Measurements from ENCODE around the gene SLITRK1. TPM values are rescaled to one million over a fixed set of nuclear protein-coding genes. Genes with fewer than 3 reads are reported as not detected.

The SLITRK1 gene
- total and polyA plus RNA-seq, 7 donors = 0.03 to 0.36 (median 0.23) TPM; not detected in 4

DNA sequence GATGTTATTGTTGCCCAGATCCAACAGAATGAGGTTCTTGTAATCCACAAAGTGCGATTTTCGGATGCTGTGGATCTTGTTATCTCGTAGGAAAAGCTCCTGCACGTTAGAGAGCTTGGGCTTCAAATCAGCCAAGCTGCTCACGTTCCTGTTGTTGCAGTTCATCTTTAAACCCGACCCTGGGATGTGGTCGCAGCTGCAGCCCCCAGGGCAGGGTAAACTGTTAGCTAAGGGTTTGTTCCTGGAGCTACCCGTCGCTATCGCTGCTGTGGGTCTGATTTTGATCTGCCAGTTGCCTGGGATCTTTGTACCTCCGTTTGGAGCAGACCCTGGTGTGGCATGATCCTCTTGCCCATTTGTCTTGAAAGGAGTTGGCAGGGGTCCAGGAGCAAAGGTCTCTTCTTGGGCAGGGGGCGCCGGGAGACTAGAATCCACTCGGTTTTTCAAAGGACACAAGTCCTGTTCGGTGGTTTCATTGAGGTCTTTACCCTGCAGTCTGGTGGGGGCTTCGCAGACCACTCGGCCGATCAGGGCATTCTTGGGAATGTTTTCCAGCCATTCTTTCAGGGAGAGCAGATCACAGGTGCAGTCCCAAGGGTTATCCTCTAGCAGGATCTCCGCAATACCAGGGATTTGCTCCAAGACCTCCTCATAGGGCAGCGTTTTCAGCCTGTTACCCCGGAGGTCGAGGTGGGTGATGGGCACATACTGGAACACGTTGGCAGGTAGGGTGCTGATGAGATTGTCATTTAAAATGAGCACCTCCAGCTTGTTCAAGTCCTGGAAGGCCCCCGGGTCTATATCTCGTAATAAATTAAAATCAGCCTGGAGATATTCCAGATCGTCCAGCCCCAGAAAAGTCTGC is 1.8 kb downstream of the SLITRK1 start:
- Histone ChIP-seq H3K27ac (no peak overlapping the region), H3K4me3 (no peak overlapping the region), H3K36me3 (no peaks in the 10 kb centered on the region), H3K4me1 (peaks cover 0 to 40% (median 34%) of the 10 kb centered on the region in 4 donors), H3K27me3 (peaks cover 5 to 68% (median 40%) of the 10 kb centered on the region in 3 donors), H3K9me3 (no peaks in the 10 kb centered on the region)
- intact Hi-C loops (cut with DNase I) = no loop called here
- TF ChIP-seq POLR2AphosphoS5 (IDR thresholded peaks at IDR 0.05) (no peak), POLR2A (IDR thresholded peaks at IDR 0.05) (no peak), EP300 (IDR thresholded peaks at IDR 0.05) (no peak)
- TF ChIP-seq, protein P1, sequence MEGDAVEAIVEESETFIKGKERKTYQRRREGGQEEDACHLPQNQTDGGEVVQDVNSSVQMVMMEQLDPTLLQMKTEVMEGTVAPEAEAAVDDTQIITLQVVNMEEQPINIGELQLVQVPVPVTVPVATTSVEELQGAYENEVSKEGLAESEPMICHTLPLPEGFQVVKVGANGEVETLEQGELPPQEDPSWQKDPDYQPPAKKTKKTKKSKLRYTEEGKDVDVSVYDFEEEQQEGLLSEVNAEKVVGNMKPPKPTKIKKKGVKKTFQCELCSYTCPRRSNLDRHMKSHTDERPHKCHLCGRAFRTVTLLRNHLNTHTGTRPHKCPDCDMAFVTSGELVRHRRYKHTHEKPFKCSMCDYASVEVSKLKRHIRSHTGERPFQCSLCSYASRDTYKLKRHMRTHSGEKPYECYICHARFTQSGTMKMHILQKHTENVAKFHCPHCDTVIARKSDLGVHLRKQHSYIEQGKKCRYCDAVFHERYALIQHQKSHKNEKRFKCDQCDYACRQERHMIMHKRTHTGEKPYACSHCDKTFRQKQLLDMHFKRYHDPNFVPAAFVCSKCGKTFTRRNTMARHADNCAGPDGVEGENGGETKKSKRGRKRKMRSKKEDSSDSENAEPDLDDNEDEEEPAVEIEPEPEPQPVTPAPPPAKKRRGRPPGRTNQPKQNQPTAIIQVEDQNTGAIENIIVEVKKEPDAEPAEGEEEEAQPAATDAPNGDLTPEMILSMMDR (IDR thresholded peaks at IDR 0.05) = no peak
- no peak for DNase-seq
- 9 to 19% methylated on average over 26 of the region's 26 CpGs for WGBS, 2 donors

- H3K9me3 ChIP-seq = no peaks in the 10 kb centered on the region
- no peak for DNase-seq
- no peak overlapping the region for H3K27ac ChIP-seq
- TF ChIP-seq, protein P1 (IDR thresholded peaks at IDR 0.05) = no peak
- no peak for TF ChIP-seq POLR2A (IDR thresholded peaks at IDR 0.05)
- TF ChIP-seq POLR2AphosphoS5 (IDR thresholded peaks at IDR 0.05) = no peak
- no peak for TF ChIP-seq EP300 (IDR thresholded peaks at IDR 0.05)
- peaks cover 5 to 65% (median 40%) of the 10 kb centered on the region in 3 donors for H3K27me3 ChIP-seq
- intact Hi-C loops (cut with DNase I) = no loop called here
- WGBS, 2 donors = 8 to 32% methylated on average over 33 of the region's 33 CpGs
- peak overlapping the region in 3 of 4 donors; percentile 17 to 42 (median 25) for H3K4me3 ChIP-seq
- H3K4me1 ChIP-seq = peaks cover 0 to 40% (median 34%) of the 10 kb centered on the region in 4 donors
- no peaks in the 10 kb centered on the region for H3K36me3 ChIP-seq
These were observed 2.7 kb downstream of the SLITRK1 start for GRCh38 chr13:83879431-83880171.

DNA sequence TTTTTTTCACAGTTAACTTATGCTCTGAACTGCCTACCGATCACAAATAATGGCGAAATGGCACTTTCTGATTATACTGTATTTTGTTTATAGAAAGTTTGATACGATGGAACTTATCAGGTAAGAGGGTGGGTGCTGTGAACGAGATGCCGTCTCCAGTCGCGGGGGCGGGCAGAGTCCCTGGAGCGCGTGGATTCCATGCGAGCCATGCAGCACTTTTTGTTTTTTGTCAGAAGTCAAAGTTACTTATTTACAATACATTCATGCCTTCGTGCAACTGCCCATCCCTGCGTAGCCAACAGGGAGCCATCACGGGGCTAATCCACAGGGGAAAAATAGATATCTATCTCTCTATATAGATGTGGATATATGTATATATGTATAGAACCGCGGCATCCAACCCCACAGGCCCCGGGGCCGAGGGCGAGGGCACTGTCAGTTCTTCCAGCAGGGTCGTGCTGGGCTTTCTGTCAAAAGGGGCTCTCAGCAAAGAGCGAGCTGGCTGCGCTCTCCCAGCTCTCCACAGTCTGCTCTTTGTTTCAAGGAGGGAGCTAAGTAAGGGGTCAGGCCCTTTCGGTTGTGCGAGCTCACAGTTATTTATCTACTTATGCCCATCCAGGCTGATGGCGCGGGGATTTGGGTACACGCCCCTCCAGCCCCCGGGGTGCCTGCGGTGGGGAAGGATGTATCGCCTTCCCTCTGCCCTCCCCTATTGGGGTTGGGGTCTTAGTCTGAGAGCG is 3.4 kb downstream of the SLITRK1 start:
- intact Hi-C loops (cut with DNase I) = no loop called here
- peaks cover 5 to 57% (median 40%) of the 10 kb centered on the region in 3 donors for H3K27me3 ChIP-seq
- 9 to 28% methylated on average over 31 of the region's 31 CpGs for WGBS, 2 donors
- H3K4me1 ChIP-seq = peaks cover 0 to 40% (median 34%) of the 10 kb centered on the region in 4 donors
- H3K27ac ChIP-seq = no peak overlapping the region
- no peaks in the 10 kb centered on the region for H3K9me3 ChIP-seq
- no peak for TF ChIP-seq POLR2AphosphoS5 (IDR thresholded peaks at IDR 0.05)
- TF ChIP-seq POLR2A (IDR thresholded peaks at IDR 0.05) = no peak
- TF ChIP-seq EP300 (IDR thresholded peaks at IDR 0.05) = no peak
- TF ChIP-seq, protein P1 (IDR thresholded peaks at IDR 0.05) = no peak
- no peak for DNase-seq
- no peaks in the 10 kb centered on the region for H3K36me3 ChIP-seq
- H3K4me3 ChIP-seq = peak overlapping the region in 3 of 4 donors; percentile 17 to 42 (median 25)

- intact Hi-C loops (cut with DNase I) = no loop called here
- WGBS, 2 donors = 25 to 38% methylated on average over 12 of the region's 12 CpGs
- no peak overlapping the region for H3K4me3 ChIP-seq
- H3K9me3 ChIP-seq = no peaks in the 10 kb centered on the region
- H3K27me3 ChIP-seq = peaks cover 5 to 47% (median 35%) of the 10 kb centered on the region in 3 donors
- no peaks in the 10 kb centered on the region for H3K36me3 ChIP-seq
- DNase-seq = no peak
- no peak overlapping the region for H3K27ac ChIP-seq
- TF ChIP-seq POLR2AphosphoS5 (IDR thresholded peaks at IDR 0.05) (no peak), EP300 (IDR thresholded peaks at IDR 0.05) (no peak), POLR2A (IDR thresholded peaks at IDR 0.05) (no peak)
- TF ChIP-seq, protein P1 (IDR thresholded peaks at IDR 0.05) = no peak
- H3K4me1 ChIP-seq = peaks cover 0 to 39% (median 31%) of the 10 kb centered on the region in 4 donors
These were observed 4.5 kb downstream of the SLITRK1 start for GRCh38 chr13:83877651-83878355.
